Left forelimb (tissue), 1 donor: ENCODE data around the gene GRAMD4.
"Not testable (repeated sequence)": the region's sequence is repeated elsewhere in the genome, so short reads cannot be mapped to it uniquely, and the experiment has no call there.

Experiments used
- DNase-seq: peaks from one replicate; pipeline ENCODE4 v3.0.0-alpha.2; 2018; ENCODE audit warnings: low spot score

GRAMD4 gene

DNA sequence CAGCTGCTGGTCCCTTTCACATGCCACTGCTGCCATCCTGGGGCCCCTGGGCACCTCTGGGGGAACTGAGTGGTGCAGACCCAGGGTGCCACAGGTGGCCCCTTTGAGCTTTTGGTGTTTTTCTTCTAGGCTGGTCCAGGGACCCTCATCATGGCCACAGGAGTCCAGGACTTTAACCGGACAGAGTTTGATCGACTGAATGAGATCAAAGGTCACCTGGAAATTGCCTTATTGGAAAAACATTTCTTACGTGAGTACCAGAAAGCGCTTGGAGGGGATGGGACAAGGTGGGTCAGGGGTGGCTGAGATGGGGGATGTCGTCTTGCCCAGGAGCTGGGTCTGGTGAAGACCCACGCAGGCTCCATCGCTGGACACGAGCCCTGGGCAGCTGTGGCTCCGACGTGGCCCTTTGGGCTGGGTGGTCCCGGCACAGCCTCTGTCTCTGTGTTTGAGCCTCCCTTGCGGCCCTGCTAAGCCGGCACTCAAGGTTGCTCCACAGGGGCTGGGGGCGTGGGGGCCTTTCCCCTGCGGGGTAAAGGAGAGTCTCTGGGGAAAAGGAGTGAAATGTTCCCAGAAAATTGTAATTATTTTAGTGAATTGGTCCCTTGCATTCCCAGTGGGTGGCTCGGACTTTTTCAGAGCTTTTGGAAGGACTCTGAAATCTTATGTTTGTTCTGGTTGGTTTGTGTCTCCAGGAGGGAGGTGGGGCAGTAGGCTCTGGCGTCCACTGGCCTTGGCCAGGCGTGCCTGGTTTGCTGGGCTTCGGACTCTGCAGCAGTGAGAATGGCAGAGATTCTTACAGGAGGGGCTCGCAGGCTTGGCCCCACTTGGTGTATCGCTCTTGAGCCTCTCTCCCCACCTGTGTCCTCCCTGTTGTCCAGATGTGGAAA is 17.8 kb downstream of the GRAMD4 start:
- DNase-seq, result no peak

DNA sequence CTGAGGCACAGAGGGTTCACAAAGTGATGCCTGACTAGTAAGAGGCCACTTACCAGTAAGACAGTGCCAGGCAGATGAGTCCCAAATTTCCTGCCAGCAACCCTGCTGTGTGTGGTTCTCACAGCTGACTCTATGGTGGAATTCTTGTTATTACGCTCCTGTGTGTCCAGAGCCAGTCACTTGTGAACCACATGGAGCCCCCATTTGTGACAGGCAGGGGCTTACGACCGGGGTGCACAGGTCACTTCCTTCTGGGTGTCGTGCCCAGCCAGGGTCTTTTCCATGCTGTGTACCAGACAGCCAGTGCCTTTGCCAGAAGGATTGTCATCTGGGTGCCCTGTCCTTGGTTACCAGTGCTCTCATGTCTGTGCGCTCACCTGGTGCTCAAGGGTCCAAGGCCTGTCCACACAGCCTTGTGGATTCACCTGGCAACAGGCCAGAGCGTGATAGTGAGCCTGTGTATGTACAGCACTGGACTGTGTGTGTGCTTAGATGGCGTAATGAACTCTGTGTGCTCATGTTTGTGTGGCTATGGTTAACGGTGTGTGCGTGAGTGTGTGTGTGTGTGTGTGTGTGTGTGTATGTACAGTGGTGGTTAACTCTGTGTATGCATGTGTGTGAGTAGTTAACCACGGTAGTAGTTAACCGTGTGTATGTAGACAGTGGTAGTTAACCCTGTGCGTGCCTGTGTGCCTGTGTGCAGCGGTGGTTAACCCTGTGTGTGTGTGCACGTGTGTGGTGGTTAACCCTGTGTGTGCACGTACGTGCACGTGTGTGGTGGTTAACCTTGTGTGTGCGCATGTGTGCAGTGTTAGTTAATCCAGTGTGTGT is 18.6 kb downstream of the GRAMD4 start:
- DNase-seq, result no peak

DNA sequence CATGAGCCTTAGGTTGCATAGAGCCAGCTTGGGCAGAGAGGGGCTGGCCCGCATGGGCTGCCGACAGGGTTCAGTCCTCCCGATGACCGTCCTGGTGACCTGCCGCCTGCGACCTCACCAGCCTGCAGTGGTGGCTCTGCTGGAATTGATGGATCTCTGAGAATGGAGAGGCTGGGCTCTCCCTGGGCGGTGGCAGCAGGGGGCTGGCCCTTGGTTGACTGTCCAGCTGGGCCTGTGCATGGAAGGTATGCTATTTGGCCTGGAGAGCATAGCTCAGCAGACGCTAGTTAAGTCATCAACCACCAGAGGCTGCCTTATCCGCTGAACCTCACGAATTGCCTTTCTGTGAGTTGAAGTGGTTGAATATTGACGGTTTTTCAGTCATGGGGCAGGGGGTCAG is 19.7 kb downstream of the GRAMD4 start:
- no peak for DNase-seq

DNA sequence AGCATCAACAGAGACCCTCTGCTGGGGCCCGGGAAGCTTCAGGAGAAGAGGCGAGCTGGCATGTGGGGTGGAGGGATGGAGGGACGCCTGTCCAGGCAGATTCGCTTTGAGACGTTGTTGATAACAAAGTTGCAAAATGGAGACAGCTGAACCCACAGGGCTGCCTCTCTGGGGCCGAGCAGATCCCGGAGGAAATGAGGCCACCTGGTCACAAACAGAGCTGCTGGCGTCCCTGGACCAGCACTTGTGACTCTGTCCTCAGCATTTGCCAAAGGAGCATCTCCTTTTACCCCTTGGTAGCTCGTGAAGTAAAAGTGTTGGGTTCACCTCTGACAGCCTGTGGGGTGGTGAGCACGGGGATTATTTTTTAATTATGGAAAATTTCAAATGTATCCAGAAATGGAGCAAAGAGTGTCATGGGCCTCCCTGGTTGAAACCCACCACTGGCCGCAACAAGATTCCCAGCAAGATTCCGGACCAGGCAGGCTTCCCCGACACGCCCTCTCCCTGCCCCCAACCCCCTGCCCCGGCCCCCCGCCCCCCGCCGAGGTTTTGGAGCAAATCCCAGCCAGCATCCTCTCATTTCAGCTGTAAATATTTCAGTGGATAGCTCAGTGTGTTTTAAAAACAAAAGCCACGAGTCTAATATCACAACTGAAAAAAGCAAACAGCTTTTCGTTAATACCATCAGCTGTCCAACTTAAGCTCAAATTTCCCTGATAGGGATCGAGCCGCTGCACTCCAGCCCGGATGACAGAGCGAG is 20.3 kb downstream of the GRAMD4 start:
- no peak for DNase-seq

- DNase-seq, result no peak
Measured at GRCh38 chr22:46641811-46642266, 21.7 kb downstream of the GRAMD4 start.

GRCh38 chr22:46642840-46643480 is 22.8 kb downstream of the GRAMD4 start:
- not testable (repeated sequence) for DNase-seq

GRCh38 chr22:46646531-46647215 is 26.5 kb downstream of the GRAMD4 start:
- no peak for DNase-seq

DNA sequence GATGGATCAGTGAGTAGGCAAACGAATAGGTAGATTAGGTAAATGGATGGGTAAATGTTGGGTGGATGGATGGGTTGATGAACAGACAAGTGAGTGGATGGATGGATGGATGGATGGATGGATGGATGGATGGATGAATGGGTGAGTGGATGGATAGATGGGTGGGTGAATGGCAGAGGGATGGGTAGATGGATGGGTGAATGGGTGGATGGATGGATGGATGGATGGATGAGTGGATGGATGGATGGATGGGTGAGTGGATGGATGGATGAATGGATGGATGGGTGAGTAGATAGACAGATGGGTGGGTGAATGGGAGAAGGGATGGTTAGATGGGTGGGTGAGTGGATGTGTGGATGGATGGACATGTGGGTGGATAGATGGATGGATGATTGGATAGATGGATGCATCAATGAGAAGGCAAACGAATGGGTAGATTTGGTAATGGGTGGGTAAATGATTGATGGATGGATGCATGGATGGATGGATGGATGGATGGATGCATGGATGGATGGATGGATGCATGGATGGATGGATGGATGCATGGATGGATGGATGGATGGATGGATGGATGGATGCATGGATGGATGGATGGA is 28.1 kb downstream of the GRAMD4 start:
- DNase-seq, result not testable (repeated sequence)

- DNase-seq, result no peak
Measured at GRCh38 chr22:46649141-46650077, 29.2 kb downstream of the GRAMD4 start.

DNA sequence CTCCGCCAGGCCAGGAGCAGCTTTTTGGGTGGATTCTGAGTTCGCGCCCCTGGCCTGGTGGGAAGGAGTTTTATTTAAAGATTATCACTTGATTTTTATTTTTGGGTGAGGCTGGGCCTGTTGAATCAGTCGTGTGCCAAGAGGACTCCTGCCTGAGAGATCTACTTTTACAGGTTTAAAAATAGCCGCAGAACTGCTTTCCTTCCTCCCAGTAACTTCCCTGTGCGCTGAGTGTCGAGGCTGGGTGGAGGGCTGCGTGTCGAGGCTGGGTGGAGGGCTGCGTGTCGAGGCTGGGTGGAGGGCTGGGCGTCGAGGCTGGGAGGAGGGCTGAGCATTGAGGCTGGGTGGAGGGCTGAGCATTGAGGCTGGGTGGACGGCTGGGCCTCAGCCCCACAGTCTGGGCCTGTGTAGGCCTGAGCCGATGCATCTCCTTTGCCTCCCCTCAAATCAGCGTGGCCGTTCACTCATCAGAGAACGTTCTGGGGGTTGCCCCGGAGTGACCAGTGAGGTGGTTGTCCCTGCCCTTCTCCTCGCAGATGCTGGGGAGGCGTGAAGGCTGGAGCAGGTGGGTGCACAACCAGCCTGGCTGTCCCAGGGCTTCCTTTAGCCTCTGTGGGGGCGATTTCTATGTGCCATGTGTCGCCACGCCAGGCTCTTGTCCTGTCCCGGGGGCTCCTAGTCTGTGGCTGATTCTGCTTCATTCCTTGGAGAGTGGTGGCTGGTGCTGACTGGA is 30.1 kb downstream of the GRAMD4 start:
- no peak for DNase-seq

- no peak for DNase-seq
Measured at GRCh38 chr22:46651316-46651715, 31.1 kb downstream of the GRAMD4 start.

- DNase-seq, result no peak
Measured at GRCh38 chr22:46652081-46652846, 32.1 kb downstream of the GRAMD4 start.

DNA sequence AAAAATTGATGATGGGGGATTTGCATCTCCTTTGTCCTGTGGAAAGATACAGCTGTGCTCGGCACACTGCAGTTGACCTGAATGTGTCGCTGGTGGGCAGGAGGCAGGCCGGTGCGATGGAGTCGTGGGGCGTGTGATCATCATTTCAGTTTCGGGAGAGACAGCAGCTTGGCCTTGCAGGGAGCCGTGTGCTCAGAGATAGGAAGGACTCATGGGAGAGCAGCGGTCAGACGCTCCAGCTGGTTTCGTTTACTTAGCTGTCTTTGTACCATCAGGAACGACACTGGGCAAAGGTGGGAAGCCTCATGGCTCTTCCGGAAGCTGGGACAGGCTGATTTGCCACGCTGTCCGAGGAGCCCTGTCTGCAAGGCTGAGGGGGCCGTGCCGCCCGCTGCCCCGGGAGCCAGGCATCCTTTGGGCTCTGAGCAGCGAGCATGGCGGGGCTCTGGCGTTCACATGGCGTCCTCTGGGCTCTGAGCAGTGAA is 32.7 kb downstream of the GRAMD4 start:
- no peak for DNase-seq

DNA sequence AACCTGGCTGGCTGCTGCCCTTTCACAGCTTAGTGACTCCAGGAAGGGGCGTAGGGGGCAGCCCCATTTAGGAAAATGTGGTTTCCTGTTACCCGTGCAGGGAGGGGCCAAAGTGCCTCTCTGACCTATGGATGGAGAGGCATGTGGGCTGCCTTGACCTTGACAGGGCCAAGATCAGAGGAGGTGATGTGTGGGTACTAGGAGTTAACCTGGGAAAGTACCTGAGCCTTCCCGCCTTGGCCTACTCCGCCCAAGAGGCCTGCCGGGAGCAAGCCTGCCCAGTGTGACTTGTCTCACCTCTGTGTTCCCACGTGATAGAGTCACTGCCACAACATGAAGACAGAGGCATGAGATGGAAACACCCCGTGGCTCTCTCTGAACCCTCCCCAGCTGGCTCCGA is 33.4 kb downstream of the GRAMD4 start:
- DNase-seq, result no peak

- DNase-seq, result no peak
Measured at GRCh38 chr22:46654426-46654825, 34.2 kb downstream of the GRAMD4 start.

- DNase-seq, result no peak
Measured at GRCh38 chr22:46654927-46655595, 34.9 kb downstream of the GRAMD4 start.

- DNase-seq, result no peak
Measured at GRCh38 chr22:46655861-46656608, 35.8 kb downstream of the GRAMD4 start.
